Activated T-helper 1 cell treated with Interleukin-2 at 50 U/mL for 16 hours (primary cell): ENCODE measurements around the gene TM4SF5.

Experiments
- DNase-seq: peaks from one replicate; pipeline ENCODE4 v3.0.0-alpha.2; 2020; ENCODE audit warnings: low read depth

The TM4SF5 gene, protein sequence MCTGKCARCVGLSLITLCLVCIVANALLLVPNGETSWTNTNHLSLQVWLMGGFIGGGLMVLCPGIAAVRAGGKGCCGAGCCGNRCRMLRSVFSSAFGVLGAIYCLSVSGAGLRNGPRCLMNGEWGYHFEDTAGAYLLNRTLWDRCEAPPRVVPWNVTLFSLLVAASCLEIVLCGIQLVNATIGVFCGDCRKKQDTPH

DNA sequence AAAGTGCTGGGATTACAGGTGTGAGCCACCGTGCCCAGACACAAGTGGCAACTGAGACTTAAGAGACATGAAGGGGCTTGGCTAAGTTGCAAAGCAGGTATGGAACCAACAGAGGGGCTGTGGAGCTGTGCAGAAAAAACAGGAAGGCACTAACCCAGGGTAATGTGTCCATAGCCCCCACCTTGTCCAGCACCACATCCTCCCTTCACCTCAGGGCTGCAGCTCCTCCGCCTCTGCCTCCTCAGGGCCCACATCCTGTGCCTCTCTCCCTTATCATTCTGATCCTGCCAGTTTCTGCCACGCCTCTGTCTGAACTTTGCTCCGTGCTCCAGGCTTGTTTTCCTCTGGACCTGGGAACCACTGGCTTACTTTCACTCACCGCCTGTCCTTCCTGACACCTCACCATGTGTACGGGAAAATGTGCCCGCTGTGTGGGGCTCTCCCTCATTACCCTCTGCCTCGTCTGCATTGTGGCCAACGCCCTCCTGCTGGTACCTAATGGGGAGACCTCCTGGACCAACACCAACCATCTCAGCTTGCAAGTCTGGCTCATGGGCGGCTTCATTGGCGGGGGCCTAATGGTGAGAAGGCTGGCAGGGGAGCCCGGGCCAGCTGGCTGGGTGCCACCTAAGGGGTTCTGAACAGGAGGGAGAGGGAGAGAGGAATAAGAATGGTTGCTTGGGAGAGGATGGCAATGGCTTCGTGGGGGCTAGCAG is at the start of gene TM4SF5:
TSS of gene TM4SF5 (plus strand) at position 368 of the 716 bp plus-strand sequence. CDS start at position 405, 37 bp downstream.
- no peak for DNase-seq

GRCh38 chr17:4722678-4723240 is 48.9 kb upstream of the TM4SF5 start:
- DNase-seq, result no peak

DNA sequence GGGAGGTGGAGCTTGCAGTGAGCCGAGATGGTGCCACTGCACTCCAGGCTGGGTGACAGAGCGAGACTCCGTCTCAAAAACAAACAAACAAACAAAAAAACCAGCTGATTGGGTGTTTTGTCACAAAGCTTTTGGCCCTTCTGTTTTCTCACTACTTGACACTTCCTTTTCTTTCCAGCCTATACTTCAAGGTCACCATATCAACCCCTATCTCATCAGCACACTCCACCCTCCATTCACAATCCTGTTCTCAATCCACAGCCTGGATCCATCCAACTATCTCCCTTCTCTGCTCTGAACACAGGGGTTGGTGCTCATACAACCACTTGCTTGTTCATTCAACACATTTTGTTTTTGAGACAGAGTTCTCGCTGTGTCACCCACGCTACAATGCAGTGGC is 47.0 kb upstream of the TM4SF5 start:
- DNase-seq, result no peak

GRCh38 chr17:4725646-4726310 is 45.9 kb upstream of the TM4SF5 start:
- no peak for DNase-seq

DNA sequence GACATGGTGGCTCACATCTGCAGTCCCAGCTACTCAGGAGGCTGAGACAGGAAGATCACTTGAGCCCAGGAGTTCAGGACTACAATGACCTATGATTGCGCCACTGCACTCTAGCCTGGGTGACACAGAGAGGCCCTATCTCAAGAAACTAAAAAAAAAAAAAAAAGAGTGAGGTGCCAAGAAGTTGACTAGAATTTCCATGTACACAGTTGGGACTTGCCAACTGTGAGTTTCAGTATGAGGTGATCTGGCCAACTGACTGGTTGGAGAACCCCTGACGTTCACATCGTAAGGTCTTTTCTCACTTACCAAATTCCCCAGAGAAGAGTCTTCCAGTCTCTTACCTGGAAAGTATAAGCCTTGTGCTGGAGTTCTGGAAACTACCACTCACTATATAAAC is 43.6 kb upstream of the TM4SF5 start:
- DNase-seq, result no peak

GRCh38 chr17:4733073-4733531 is 38.6 kb upstream of the TM4SF5 start:
- no peak for DNase-seq

DNA sequence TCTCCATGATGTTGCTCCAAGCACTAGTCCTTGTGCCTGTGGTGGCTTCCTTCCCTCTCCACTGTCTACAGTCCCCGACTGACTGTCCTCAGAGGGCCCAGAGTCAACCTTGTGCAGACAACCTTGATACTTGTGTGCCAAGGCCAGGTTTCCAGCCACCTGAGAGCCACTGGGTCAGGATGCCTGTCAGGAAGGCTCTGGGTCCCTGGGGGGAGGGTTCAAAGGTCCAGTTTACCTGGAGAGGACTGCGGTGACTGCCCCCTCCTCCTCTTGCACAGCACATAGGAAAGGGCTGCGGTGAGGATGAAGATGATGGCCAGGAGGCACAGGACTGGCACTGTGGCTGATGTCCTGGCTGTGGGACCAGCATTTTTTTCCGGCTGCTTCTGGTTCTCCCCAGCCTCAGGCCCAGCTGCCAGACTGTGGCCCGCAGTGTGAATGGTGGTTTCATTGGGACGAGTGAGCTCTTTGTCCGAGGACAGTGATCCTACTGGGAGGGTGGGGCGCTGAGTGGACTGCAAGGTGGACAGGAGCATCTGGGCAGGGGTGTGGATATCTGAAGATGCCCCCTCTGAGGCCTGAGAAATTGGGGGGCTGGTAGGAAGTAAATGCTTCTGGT is 36.7 kb upstream of the TM4SF5 start:
- no peak for DNase-seq

DNA sequence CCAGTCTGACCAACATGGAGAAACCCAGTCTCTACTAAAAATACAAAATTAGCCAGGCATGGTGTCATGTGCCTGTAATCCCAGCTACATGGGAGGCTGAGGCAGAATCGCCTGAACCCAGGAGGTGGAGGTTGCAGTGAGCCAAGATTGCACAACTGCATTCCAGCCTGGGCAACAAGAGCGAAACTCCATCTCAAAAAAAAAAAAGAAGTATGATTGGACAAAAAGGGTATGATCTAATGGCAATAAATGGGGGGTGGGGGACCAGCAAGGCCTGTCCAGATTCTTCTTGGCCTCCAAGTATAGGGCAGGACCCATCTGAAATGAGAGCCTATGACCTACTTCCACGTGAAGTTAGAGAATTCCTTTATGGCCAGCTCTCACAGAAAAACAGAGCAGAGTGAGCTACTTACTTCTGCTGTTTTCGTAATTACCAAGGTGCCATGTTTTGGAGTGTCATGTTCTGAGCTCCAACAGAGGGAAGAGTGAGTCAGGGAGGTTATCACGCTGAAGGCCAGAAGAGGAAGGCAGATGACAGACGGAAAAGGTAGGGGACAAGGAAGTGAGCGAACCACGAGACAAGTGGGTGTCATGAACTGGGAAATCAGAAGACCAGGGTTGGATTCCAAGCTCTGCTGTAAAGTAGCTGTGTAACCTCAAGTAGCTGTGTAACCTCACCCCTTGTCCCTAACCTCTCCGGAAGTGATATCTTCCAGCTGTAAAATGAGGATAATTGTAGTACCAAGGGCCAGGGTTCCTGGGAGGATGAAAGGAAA is 35.6 kb upstream of the TM4SF5 start:
- DNase-seq, result no peak

DNA sequence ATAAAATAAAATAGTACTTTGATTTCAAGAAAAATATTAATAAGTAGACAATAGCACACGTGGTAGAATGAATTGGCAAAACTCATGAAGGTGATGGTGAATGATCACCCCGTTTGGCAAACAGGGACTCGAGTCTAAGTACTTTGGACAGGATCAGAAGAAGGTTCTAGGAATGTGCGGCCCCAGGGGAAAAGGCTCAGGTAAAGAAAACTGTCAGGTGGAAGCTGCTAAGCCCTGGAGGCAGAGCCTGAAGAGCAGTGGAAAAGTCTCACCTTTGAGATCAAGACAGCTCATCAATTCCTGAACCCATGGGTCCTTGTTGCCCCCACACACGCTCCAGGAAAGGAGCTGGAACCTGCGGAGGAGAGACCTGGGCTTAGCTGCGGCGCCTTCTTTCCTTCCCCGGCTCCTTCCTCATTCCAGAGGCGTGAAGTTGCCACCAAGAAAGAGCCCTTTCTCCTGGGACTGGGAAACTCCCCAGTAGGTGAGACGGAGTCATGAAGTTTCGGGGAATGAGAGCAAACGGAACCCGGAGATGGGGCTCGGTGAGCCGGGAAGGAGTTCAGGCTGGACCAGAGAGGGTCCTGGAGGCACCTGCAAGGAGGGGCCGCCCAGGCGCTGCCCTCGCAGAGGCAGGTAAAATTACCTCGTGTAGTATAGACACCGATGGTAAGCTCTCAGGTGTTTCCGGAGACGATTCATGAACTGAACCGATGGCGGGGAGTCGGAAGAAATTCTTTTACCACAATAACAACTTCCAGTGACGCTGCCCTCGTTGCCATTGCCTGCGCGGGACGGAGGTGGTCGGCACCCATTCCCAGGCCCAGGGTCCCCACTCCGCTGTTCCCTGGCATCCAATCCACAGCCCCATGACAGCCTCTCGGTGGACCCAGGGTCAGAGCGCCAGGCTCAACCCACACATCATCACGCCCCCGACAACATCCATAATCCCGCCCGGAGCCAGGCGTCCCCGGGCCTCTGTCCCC is 33.3 kb upstream of the TM4SF5 start:
- DNase-seq, result no peak

DNA sequence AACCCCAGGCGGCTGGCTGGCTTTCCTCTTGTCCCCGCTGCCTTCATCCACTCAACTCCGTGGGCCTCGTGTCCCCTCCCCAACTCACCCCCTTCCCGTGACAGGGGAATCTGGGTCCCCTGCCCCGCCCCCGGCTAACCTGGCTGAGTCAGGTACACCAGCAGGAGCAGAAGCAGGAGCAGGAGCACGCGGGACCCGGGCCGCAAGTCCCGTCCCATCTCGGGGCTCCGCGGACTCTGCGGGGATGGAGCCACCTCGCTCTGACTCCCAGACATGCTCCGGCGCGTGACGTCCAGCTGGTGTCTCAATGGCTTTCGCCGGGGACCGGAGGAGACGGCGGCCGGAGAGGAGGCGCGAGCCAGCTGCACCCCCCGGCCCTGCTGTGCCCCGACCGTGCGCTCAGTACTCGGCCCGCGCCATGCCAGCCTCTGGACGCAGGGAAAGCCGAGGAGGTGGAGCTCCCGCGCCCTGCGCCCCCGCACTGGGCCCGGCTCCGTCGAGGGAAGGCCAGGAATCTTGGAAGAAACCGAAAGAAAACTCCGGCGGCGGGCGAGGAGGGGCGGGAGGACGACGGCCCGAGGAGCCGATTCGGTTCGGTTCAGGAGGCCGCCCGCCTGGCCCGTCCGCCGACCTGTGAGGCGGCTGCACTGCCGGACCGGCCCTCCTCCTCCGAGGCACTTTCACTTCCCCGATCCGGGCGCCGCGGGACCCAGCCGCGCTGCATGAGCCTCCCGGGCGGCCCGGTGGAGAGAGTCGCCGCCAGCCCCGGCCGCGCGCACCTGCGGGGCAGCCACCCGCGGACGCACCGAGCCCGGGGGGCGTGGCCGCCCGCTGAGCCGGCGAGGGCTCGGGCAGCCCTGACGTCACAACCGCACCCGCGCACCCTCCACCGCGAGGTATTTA is 32.3 kb upstream of the TM4SF5 start, which contains the start of the genes CXCL16 and ZMYND15:
TSS of gene CXCL16 (minus strand) at position 807 of the 903 bp plus-strand sequence. CDS start at position 218, 589 bp downstream.
TSS of gene ZMYND15 (plus strand) at position 712 of the 903 bp plus-strand sequence. CDS start 716 bp downstream, outside the sequence.
- DNase-seq, result peak; percentile 42

DNA sequence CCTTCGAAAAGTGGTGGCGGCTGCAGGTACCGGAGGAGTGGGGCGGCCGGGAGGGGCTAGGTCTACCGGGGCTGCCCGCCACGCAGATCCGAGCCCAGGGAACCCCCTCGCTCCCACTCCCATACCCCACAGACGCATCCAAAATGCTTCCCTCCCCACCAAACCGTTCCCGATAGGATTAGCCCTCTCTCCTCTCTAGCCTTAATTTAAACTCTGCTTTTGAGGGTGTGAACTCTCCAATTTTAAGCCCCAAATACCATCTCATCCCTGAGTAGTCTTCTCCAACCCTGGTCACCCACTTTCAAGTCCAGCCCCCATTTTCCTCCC is 31.7 kb upstream of the TM4SF5 start:
- no peak for DNase-seq

DNA sequence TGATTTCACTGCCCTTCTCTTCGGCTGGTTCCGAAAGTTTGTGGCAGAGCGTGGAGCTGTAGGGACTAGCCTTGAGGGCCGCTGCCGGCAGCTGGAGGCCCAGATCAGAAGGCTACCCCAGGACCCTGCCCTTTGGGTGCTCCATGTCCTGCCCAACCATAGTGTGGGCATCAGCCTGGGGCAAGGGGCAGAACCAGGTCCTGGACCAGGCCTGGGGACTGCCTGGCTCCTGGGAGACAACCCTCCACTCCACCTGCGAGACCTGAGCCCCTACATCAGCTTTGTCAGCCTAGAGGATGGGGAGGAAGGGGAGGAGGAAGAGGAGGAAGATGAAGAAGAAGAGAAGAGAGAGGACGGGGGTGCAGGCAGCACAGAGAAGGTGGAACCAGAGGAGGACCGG is 31.1 kb upstream of the TM4SF5 start:
- DNase-seq, result no peak

DNA sequence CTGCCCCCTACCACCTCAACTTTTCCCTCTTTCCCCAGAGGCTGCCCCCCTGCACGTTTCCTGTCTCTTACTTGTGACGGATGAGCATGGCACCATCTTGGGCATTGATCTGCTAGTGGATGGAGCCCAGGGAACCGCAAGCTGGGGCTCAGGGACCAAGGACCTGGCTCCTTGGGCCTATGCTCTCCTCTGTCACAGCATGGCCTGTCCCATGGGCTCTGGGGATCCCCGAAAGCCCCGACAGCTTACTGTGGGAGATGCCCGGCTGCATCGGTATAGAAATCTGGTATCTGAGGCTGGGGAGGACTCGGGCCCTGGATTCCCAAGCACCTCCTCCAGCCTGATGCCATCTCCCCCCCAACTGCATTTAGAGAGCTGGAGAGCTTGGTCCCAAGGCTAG is 30.1 kb upstream of the TM4SF5 start:
- no peak for DNase-seq

DNA sequence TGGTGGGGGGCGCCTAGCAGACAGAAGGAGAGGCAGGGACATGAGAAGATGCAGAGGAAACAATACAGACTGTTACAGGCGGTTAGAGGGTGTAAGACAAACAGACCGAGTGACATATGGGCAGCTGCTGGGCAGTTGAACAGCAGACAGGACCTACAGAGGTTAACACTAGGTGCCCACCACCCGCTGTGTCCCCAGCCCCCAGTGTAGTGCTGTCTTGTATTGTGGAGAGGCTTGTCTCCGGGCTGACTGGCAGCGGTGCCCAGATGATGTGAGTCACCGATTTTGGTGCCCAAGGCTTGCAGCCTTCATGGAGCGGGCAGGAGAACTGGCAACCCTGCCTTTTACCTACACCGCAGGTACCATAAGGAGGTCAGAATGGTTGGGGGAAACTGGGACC is 29.6 kb upstream of the TM4SF5 start:
- no peak for DNase-seq

DNA sequence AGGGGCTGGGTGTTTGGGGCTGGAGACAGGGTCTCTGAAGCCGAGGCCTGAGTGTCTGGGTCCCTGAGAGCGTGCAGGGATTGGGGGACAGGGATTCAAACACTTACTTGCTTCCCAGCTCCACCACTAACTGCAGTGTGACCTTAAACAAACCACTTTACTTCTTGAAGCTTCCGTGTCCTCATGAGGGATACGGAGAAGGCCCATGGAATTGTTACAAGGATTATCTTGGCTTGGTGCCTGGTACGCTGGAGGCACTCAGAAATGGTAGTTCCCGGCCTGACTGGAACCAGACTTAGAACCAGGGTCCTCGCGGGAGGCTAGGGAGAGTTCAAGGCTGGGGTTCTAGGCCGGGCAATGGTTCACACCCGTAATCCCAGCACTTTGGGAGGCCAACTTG is 29.1 kb upstream of the TM4SF5 start:
- no peak for DNase-seq

DNA sequence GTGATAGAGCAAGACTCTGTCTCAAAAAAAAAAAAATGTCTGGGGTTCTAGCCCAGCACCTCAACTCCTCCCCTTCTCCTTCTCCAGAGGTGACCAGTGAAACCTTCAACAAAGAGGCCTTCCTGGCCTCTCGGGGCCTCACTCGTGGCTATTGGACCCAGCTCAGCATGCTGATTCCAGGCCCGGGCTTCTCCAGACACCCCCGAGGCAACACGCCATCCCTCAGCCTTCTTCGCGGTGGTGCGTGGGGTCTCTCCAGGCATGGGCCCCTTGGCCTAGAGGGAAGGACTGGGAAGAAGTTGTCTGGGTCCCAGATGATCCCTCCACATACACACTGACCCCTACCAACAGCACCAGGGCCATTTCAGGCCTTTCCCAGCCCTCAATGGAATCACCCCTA is 28.5 kb upstream of the TM4SF5 start:
- no peak for DNase-seq

- DNase-seq, result no peak
These were observed 27.8 kb upstream of the TM4SF5 start for GRCh38 chr17:4743898-4744297.

GRCh38 chr17:4744999-4745969 is 26.4 kb upstream of the TM4SF5 start:
- no peak for DNase-seq
